ENCODE data around the gene CDKN2AIP.

CDKN2AIP gene

GRCh38 chr4:183444214-183445096 is at the start of gene CDKN2AIP:
Gene CDKN2AIP, plus strand, starts transcription at chr4:183444636. Its CDS starts 162 bp downstream, at chr4:183444798.
- DNase-seq (ENCODE audit: low read depth in 1 of 2, low spot score in 1 of 2): peak; percentile 87 to 93

GRCh38 chr4:183395395-183395794 is 49.0 kb upstream of the CDKN2AIP start:
- DNase-seq (ENCODE audit: low read depth in 1 of 2, low spot score in 1 of 2): no peak

GRCh38 chr4:183396227-183396637 is 48.2 kb upstream of the CDKN2AIP start:
- no peak for DNase-seq (ENCODE audit: low read depth in 1 of 2, low spot score in 1 of 2)

GRCh38 chr4:183397741-183398297 is 46.6 kb upstream of the CDKN2AIP start:
- DNase-seq (ENCODE audit: low read depth in 1 of 2, low spot score in 1 of 2): no peak

GRCh38 chr4:183398298-183399125 is 45.9 kb upstream of the CDKN2AIP start:
- peak; percentile 23 to 49 for DNase-seq (ENCODE audit: low read depth in 1 of 2, low spot score in 1 of 2)

GRCh38 chr4:183399126-183399522 is 45.3 kb upstream of the CDKN2AIP start:
- no peak for DNase-seq (ENCODE audit: low read depth in 1 of 2, low spot score in 1 of 2)

GRCh38 chr4:183399616-183400015 is 44.8 kb upstream of the CDKN2AIP start:
- no peak for DNase-seq (ENCODE audit: low read depth in 1 of 2, low spot score in 1 of 2)

GRCh38 chr4:183400035-183400434 is 44.4 kb upstream of the CDKN2AIP start:
- DNase-seq (ENCODE audit: low read depth in 1 of 2, low spot score in 1 of 2): no peak

- DNase-seq (ENCODE audit: low read depth in 1 of 2, low spot score in 1 of 2): no peak
These were observed 43.0 kb upstream of the CDKN2AIP start for GRCh38 chr4:183401473-183401872.

- no peak for DNase-seq (ENCODE audit: low read depth in 1 of 2, low spot score in 1 of 2)
These were observed 41.7 kb upstream of the CDKN2AIP start for GRCh38 chr4:183402771-183403170.

GRCh38 chr4:183403486-183403885 is 41.0 kb upstream of the CDKN2AIP start:
- DNase-seq (ENCODE audit: low read depth in 1 of 2, low spot score in 1 of 2): no peak

- DNase-seq (ENCODE audit: low read depth in 1 of 2, low spot score in 1 of 2): no peak
These were observed 40.5 kb upstream of the CDKN2AIP start for GRCh38 chr4:183403961-183404360.

GRCh38 chr4:183405303-183405702 is 39.1 kb upstream of the CDKN2AIP start:
- DNase-seq (ENCODE audit: low read depth in 1 of 2, low spot score in 1 of 2): no peak

GRCh38 chr4:183407128-183407585 is 37.3 kb upstream of the CDKN2AIP start:
- peak; percentile 82 to 91 for DNase-seq (ENCODE audit: low read depth in 1 of 2, low spot score in 1 of 2)

GRCh38 chr4:183407635-183408464 is 36.6 kb upstream of the CDKN2AIP start:
- no peak for DNase-seq (ENCODE audit: low read depth in 1 of 2, low spot score in 1 of 2)

- no peak for DNase-seq (ENCODE audit: low read depth in 1 of 2, low spot score in 1 of 2)
These were observed 35.6 kb upstream of the CDKN2AIP start for GRCh38 chr4:183408796-183409195.

- no peak for DNase-seq (ENCODE audit: low read depth in 1 of 2, low spot score in 1 of 2)
These were observed 35.0 kb upstream of the CDKN2AIP start for GRCh38 chr4:183409483-183409882.

- no peak for DNase-seq (ENCODE audit: low read depth in 1 of 2, low spot score in 1 of 2)
These were observed 34.5 kb upstream of the CDKN2AIP start for GRCh38 chr4:183409934-183410333.

GRCh38 chr4:183411291-183411861 is 33.1 kb upstream of the CDKN2AIP start:
- no peak for DNase-seq (ENCODE audit: low read depth in 1 of 2, low spot score in 1 of 2)

- no peak for DNase-seq (ENCODE audit: low read depth in 1 of 2, low spot score in 1 of 2)
These were observed 31.6 kb upstream of the CDKN2AIP start for GRCh38 chr4:183412821-183413220.
